ENCODE data around the gene MGLL. TPM values are rescaled to one million over a fixed set of nuclear protein-coding genes. Genes with fewer than 3 reads are reported as not detected.

MGLL gene
- total RNA-seq, 1 donor from 2014 or later, result 132 TPM

DNA sequence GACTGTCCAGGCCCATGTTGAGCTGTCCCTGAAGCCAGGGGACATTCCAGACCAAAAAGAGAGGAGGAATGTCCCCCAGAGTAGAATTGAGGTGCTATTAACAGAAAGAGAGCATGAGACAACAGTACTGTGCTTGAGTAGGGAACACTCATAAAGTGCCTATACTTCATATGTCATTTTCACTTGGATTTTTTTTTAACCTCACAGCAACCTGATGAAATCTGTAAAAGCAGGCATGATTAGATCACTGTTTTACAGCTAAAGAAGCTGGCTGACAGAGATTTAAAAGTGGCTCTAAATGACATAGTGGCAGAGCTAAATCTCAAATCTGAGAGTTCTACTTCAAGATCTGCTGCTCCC is 174.5 kb downstream of the MGLL start:
- ATAC-seq, result no peak
- TF ChIP-seq CTCF (IDR thresholded peaks at IDR 0.05), result no peak
- H3K9me3 ChIP-seq, result no peaks in the 10 kb centered on the region
- DNase-seq, result no peak
- H3K4me3 ChIP-seq, result no peak overlapping the region
- H3K27ac ChIP-seq, result no peak overlapping the region
- no peaks in the 10 kb centered on the region for H3K4me1 ChIP-seq
- no peaks in the 10 kb centered on the region for H3K27me3 ChIP-seq (ENCODE audit: low read depth)
- no peaks in the 10 kb centered on the region for H3K36me3 ChIP-seq
- intact Hi-C loops (cut with DNase I), result no loop called here

GRCh38 chr3:127647166-127647844 is 175.0 kb downstream of the MGLL start:
- no peak for TF ChIP-seq CTCF (IDR thresholded peaks at IDR 0.05)
- Histone ChIP-seq H3K4me3 (no peak overlapping the region), H3K27me3 (ENCODE audit: low read depth) (no peaks in the 10 kb centered on the region), H3K4me1 (no peaks in the 10 kb centered on the region), H3K27ac (no peak overlapping the region), H3K36me3 (no peaks in the 10 kb centered on the region), H3K9me3 (no peaks in the 10 kb centered on the region)
- ATAC-seq, result no peak
- no peak for DNase-seq
- intact Hi-C loops (cut with DNase I), result no loop called here

- intact Hi-C loops (cut with DNase I), result no loop called here
- H3K9me3 ChIP-seq, result no peaks in the 10 kb centered on the region
- no peaks in the 10 kb centered on the region for H3K4me1 ChIP-seq
- no peak overlapping the region for H3K4me3 ChIP-seq
- no peaks in the 10 kb centered on the region for H3K36me3 ChIP-seq
- no peak overlapping the region for H3K27ac ChIP-seq
- no peak for TF ChIP-seq CTCF (IDR thresholded peaks at IDR 0.05)
- no peak for DNase-seq
- ATAC-seq, result no peak
- H3K27me3 ChIP-seq (ENCODE audit: low read depth), result no peaks in the 10 kb centered on the region
Observed at GRCh38 chr3:127646501-127647046, 175.7 kb downstream of the MGLL start.

GRCh38 chr3:127645371-127646015 is 176.8 kb downstream of the MGLL start:
- DNase-seq, result no peak
- Histone ChIP-seq H3K27ac (no peak overlapping the region), H3K27me3 (ENCODE audit: low read depth) (no peaks in the 10 kb centered on the region), H3K9me3 (no peaks in the 10 kb centered on the region), H3K4me1 (no peaks in the 10 kb centered on the region), H3K36me3 (no peaks in the 10 kb centered on the region), H3K4me3 (no peak overlapping the region)
- intact Hi-C loops (cut with DNase I), result no loop called here
- no peak for TF ChIP-seq CTCF (IDR thresholded peaks at IDR 0.05)
- no peak for ATAC-seq

- H3K27me3 ChIP-seq (ENCODE audit: low read depth), result no peaks in the 10 kb centered on the region
- H3K36me3 ChIP-seq, result no peaks in the 10 kb centered on the region
- H3K4me1 ChIP-seq, result no peaks in the 10 kb centered on the region
- H3K9me3 ChIP-seq, result no peaks in the 10 kb centered on the region
- ATAC-seq (no peak), DNase-seq (no peak)
- H3K27ac ChIP-seq, result no peak overlapping the region
- intact Hi-C loops (cut with DNase I), result no loop called here
- TF ChIP-seq CTCF (IDR thresholded peaks at IDR 0.05), result no peak
- H3K4me3 ChIP-seq, result no peak overlapping the region
Observed at GRCh38 chr3:127644641-127645370, 177.5 kb downstream of the MGLL start.
